ENCODE measurements around the gene PIM3.

The PIM3 gene

GRCh38 chr22:49928555-49929210 is 31.9 kb upstream of the PIM3 start:
- no peak for DNase-seq (ENCODE audit: low read depth)

- peak; percentile 62 for DNase-seq (ENCODE audit: low read depth)
Observed at GRCh38 chr22:49929211-49929979, 31.2 kb upstream of the PIM3 start.

- DNase-seq (ENCODE audit: low read depth) = no peak
Observed at GRCh38 chr22:49929994-49930575, 30.5 kb upstream of the PIM3 start.

GRCh38 chr22:49930596-49931412 is 29.8 kb upstream of the PIM3 start:
- no peak for DNase-seq (ENCODE audit: low read depth)

GRCh38 chr22:49933236-49934159 is 27.1 kb upstream of the PIM3 start:
- no peak for DNase-seq (ENCODE audit: low read depth)

GRCh38 chr22:49934160-49934890 is 26.2 kb upstream of the PIM3 start:
- no peak for DNase-seq (ENCODE audit: low read depth)

- DNase-seq (ENCODE audit: low read depth) = peak; percentile 73
Observed at GRCh38 chr22:49934891-49935557, 25.5 kb upstream of the PIM3 start.

- DNase-seq (ENCODE audit: low read depth) = no peak
Observed at GRCh38 chr22:49935561-49935960, 25.0 kb upstream of the PIM3 start.

- peak; percentile 76 for DNase-seq (ENCODE audit: low read depth)
Observed at GRCh38 chr22:49936018-49936972, 24.3 kb upstream of the PIM3 start.

- no peak for DNase-seq (ENCODE audit: low read depth)
Observed at GRCh38 chr22:49936973-49937757, 23.4 kb upstream of the PIM3 start.

GRCh38 chr22:49937758-49938564 is 22.6 kb upstream of the PIM3 start:
- DNase-seq (ENCODE audit: low read depth) = no peak

GRCh38 chr22:49938565-49939136 is 21.9 kb upstream of the PIM3 start:
- no peak for DNase-seq (ENCODE audit: low read depth)

- no peak for DNase-seq (ENCODE audit: low read depth)
Observed at GRCh38 chr22:49941507-49942316, 18.9 kb upstream of the PIM3 start.

GRCh38 chr22:49942565-49943404 is 17.8 kb upstream of the PIM3 start:
- no peak for DNase-seq (ENCODE audit: low read depth)

- no peak for DNase-seq (ENCODE audit: low read depth)
Observed at GRCh38 chr22:49943405-49943765, 17.2 kb upstream of the PIM3 start.
